ENCODE data around the gene MORN1.

The MORN1 gene

DNA sequence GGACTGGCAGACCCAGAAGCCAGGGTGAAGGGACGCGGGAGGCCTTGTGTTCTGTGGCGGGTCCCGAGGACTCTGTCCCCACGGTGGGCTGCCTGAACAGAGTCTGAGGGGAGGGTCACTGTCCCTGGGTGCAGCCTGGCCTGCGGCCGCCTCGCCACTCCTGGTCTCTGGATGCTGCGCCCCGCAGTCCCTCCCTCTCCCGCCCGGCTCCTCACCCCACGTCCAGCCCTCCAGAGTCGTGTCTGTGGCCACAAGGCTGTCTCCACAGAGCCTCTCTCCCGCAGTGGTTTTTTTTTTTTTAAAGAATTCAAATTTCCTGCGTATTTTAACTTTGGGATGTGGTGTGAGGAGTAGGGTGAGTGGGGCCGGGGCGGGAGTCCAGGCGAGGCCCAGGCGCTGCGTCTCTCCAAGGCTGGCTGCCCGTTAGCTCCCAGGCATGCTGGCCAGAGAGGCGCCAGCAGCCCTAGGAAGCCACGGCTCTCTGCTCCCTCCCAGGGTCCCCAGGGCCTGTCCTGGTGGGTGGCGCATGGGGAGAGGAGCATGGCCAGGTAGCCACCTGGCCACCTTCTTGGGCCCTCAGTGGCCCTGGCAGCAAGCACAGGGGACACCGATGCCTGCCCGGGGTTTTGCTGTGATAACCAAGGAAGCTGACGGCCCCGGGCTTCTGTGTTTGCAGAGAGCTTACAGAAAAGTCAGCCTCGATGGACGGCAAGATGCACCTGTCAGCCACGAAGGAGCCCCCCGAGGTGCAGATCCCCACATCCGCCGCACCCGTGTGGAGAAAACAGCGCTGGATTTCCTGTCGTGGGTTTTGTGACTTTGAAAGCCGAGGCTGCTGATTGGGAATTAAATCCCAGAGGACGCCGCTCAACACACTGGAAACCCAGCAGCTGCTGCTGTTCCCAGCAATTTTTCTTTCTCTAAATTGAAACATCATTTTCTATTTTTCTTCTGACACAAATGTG lies 72.8 kb downstream of the MORN1 start:
- no peak for DNase-seq (ENCODE audit: low read depth)

DNA sequence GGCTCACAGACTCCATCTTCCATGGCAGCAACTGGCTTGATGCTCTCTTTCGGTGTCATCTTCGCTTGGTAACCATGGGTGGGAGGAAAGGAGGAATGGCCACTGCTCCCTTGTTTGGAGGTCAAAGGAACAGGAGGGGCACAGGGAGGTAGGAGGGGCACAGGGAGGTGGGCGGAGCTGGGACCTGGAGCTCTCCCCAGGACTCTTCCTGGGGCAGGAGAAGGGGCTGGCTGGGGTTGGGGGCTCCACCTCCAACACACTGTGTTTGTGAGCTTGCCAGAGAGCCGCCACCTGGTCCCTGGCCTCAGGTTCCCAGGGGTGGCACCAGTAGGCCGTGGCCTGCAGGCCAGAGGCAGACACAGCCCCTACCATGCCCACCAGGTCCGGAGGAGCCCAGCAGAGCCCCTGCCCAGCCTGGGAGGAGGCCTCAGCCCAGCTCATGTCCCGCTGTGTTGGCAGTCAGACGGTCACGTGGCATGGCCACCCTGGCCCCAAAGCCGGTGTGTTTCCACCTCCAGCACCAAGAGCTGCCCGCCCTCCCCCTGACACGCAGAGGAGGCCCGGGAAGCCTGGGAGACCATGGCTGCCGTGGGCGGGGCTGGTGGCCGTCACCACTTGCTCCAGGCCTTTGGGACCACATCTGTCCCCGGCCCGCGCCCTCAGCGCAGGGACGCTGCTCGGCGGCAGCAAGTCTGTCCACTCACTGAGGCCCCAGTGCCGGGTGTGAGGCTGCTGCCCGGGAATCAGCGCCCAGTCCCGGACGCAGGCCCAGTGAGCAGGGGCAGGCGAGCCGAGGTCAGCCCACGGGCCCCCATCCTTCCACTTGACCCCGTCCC lies 73.9 kb downstream of the MORN1 start:
- DNase-seq (ENCODE audit: low read depth), result no peak

GRCh38 chr1:2316451-2316961 lies 74.8 kb downstream of the MORN1 start:
- peak; percentile 13 for DNase-seq (ENCODE audit: low read depth)

DNA sequence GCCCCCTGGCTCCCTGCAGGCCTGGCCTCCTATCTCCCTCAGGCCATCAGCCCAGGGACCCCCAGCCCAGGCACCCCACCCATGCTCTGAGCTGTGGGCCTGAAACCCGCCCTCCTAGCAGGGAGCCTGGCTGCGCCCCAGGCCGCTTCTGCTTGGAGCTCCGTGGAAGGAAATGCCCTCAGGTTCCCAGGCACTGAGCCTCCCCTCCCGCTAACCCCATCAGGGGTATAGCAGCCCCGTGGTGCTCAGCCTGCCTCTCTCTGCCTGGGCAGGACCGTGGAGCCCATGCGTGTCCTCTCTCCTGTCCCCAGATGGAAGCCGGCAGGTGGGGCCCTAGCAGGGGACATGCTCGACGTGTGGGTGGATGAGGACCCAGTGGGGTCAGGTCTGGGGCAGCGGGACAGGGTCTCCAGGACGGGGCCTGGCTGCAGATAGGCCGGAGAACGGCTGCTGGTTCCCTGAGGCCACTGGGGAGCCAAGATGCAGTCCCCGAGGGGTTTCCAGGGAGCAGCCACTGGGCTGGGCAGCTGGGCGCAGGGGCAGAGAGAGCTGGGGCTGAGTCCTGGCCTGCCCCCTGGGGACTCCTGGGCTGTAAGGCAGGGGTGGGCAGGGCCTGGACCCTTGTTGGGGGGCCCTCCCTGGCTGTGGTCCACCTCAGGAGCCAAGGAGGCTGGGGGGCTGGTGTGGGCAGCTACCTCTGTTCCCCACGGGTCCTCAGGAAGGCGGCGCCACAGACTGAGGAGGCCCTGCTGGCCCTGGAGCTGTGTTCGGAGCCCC lies 75.5 kb downstream of the MORN1 start:
- no peak for DNase-seq (ENCODE audit: low read depth)

DNA sequence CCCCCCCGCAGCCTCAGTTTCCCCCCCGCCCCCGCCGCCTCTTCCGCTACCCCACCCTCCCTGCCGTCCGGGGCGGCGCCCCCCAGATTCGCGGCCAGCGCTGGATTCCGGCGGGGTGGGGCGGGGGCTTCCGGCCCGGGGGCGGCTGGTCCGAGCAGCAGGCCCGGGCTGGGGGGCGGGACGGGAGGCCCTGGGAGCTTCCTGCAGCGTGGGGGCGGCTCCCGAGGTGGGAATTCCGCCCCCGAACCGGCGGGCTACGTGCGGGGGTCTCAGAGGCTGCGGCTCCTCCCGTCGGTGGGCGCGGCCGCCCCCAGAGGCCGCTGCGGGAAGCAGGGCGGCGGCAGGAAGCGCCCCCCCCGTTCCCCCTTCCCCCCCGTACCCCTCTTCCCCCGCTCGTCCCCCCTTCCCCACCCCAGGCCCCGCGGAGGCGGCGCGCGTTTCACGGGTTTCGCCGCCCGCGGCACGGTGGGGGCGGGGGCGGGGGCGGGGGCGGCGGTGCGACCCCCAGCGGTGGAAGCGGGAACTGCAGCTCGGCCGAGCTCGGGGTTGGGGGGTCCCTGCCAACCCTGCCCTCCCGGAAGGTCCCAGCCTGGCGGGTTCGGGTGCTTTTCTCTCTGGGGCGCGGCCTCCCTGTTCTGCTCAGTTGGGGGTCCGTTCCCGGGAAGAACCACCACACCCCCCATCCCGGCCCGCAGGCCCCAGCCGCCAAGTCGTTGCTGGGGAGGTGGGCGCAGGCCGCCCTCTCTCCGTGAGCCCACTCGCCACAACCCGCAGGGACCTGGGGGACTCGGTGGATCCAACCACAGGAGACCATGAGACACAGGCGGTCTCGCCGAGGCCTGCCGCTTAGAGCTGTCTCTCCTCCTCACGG lies 76.3 kb downstream of the MORN1 start:
- DNase-seq (ENCODE audit: low read depth), result no peak

GRCh38 chr1:2314273-2314802 lies 77.0 kb downstream of the MORN1 start:
- DNase-seq (ENCODE audit: low read depth), result no peak

- no peak for DNase-seq (ENCODE audit: low read depth)
Observed at GRCh38 chr1:2313651-2314261, 77.6 kb downstream of the MORN1 start.

DNA sequence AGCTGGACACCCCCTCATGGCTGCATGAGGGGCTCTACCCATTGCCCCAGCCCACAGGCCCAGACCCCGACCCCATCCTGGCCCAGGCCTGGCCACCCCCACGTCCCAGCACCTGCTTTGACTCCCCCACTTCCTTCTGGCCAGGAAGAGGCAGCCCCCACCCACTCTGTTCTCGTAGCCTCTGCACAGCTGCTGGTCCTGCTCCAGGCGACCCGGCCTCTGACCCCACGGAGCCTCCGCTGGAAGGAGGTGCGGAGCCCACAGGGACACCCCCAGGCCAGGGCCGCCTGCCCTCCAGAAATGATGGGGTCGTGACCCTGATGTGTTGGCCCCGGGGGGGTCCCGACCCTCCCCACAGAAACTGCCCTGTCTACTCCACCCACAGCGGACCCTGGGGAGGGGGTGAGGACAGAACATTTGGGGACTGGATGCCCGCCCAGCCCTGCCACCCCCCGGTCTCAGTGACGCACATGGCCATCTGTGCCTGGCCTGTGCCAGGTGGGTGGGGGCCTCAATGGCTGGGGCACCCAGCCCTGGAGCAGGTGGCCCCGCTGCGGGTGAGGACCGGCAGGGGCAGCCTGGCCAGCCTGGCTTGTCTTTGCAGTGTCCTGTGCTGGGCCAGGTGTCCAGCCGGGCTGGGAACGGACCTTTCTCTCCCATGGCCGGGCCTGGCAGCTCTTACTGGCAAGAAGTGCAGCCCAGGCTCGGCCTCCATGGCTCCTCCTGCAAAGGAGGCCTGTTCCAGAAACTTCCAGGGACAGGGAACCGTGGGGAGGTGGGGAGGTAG lies 78.6 kb downstream of the MORN1 start:
- DNase-seq (ENCODE audit: low read depth), result no peak

DNA sequence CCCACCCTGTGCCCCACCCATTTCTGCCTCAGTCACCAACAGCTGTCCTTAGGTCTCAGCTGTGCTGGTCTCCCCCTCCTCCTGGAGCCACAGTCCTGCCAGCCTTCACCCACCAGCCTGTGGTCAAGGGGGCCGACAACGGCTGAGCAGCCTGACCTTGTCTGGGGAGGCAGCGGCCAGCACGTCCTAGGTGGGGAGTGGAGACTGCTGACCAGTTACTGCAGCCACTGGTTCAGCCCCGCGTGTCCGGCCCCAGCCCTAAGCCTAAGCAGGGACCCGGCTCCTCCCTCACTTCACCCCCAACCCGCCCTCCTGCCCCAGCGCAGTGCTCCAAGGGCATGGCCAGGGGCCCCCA lies 79.2 kb downstream of the MORN1 start:
- no peak for DNase-seq (ENCODE audit: low read depth)

DNA sequence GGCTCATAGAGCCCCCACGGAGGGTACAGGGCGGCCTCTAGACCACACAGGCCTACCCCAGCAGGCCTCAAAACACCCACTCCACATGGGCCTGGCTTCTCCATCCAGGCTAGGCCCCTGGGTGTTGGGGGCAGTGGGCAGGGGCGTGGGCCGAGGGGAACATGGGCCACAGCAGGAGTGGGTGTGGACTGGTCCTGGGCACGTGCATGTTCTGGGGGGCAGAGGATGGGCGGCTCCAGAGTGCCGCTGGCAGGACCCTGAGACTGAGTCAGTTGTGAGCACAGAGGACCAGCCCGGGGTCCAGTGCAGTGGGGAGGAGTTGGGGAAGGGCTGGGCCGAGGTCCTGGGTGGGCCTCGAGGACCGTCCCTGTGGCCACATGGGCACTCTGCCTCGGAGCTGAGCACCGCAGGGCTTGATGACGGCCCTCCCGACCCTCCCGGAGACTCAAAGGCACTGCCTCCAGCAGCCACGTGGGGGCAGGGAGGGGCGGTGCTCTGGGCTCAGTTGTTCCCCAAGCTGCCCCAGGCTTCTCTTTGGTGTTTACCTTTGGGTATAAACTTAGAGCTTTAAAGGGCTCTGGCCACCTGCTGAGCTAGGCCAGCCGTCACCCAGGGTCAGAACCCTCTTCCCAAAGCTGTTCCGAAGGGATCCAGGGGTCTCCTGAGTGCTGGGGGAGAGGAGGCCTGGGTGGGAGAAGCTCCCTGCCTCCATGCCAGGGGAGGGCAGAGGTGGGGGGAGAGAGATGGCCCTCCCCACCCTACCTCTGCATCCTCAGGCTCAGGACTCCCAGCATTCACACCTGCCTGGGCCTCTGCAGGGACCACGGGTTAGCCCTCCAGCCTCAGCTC lies 79.9 kb downstream of the MORN1 start:
- peak; percentile 25 for DNase-seq (ENCODE audit: low read depth)

DNA sequence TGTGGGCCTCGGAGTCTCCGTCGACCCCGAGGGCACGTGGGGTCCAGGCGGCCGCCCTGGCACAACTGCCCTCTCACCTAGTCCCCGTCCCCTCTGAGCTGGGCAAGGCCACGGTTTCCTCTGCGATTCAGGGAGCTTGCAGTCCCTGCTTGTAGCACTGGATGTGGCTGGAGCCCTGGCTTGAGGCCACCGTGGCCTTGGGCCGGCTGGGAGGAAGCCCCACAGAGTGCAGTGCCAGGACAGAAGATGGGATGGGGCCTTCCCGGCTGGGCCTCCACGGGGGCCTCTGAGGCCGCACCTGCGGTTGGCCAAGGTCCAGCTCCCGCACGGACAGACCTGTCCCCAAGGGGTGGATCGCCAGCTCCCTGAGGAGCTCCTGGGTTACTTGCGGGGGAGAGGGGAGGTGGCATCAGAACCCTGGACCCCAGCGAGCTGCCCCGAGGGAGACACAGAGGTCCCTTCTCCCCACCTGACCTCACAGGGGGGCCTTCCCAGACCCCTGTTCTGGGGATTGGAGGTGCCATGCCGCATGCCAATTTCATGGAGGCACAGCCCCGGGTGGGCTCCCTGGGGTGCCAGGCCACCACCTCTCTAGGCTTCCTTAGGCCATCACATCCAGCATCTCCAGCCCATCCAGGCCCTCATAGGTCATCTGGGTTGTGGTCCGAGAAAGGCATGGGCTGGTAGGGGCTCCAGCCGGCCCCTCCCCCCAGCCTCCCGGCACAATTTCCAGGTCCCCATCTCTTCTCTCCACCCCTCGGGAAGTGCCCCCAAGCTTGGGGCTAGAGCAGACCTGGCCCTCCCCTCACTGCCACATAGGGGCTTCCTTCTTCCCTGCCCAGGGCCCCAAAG lies 80.8 kb downstream of the MORN1 start:
- no peak for DNase-seq (ENCODE audit: low read depth)

GRCh38 chr1:2308844-2309243 lies 82.5 kb downstream of the MORN1 start:
- no peak for DNase-seq (ENCODE audit: low read depth)

GRCh38 chr1:2307972-2308371 lies 83.4 kb downstream of the MORN1 start:
- no peak for DNase-seq (ENCODE audit: low read depth)

DNA sequence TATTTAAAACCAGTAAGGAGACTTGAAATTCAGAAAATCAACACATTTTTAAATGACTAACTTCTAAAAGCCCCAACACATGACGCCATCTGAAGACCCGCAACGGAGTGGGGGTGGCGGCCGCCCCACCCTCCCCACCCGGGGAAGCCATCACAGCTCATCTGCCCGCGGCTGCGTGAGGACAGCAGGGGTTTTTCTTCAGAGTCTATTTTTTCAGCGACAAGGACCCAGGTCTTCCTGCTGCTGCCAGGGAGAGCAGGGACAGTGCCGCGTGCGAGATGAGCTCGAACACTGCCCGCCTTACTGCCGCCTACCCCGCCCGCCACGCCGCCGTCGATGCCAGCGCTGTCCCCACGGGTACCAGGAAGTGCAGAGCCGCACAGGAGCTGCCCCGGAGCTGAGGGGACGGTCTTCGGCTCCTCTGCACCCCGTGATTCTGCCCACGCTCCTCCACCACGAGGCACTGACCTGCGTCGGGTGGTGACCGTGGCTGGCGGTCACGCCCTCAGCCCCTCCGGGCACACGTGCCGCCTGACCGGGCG lies 84.2 kb downstream of the MORN1 start:
- no peak for DNase-seq (ENCODE audit: low read depth)

- no peak for DNase-seq (ENCODE audit: low read depth)
Observed at GRCh38 chr1:2306151-2306978, 85.0 kb downstream of the MORN1 start.

DNA sequence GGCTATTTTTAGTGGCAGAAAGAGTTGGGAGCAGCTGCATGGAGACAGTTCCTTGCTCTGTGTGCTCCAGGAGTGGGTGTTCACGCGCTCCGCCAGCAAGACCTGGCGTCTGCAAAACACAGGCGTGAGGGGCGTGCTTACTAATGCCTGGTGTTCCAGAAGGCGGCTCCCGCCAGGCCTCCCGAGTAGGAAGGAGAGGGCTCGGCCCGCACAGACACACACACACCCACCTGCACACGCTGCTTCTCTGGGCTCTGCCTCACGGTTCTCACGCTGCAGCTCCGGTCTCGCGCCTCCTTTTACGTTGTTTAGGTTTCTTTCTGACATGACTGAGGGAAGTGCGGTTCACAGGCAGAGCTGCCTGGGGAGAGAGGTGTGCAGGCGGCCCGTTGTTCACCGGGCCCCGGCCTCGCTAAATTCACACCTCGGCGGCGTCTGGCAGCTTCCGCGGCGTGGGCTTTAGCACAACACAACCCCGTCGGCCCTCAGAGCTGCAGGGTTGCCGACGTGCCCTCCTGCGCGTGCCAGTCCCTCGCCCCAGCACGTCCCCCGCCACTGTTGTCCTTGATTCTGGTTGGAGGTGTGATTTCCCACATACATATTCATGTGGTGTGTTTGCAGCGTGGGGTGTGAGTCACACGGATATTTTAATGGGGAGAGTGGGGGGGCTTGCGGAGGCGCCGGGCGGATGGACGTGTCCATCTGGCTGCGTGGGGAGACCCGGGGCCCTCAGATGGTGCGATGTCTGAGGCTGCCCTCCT lies 86.3 kb downstream of the MORN1 start:
- DNase-seq (ENCODE audit: low read depth), result no peak
